ENCODE data around the gene HIRA. TPM values are rescaled to one million over a fixed set of nuclear protein-coding genes. Genes with fewer than 3 reads are reported as not detected.
"Not testable (repeated sequence)": the region's sequence is repeated elsewhere in the genome, so short reads cannot be mapped to it uniquely, and the experiment has no call there.

HIRA gene
- total RNA-seq, 1 donor from 2014 or later, result 13.7 TPM

GRCh38 chr22:19440411-19441195, 9.1 kb upstream of the HIRA start:
- DNase-seq (ENCODE audit: low spot score), result no peak

DNA sequence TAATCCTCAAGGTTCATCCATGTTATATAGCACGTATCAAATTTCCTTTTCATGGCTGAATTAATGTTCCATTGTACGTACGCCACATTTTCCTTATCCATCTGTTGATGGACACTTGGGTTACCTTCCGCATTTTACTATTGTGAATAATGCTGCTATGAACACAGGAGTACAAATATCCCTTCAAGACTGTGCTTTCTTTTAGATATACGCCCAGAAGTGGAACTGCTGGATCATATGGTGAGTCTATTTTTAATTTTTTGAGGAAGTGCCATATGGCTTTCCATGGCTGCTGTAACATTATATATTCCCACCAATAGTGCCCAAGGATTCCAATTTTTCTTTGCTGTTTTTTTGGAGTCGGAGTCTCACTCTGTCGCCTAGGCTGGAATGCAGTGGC, 6.8 kb upstream of the HIRA start:
- DNase-seq (ENCODE audit: low spot score), result no peak

DNA sequence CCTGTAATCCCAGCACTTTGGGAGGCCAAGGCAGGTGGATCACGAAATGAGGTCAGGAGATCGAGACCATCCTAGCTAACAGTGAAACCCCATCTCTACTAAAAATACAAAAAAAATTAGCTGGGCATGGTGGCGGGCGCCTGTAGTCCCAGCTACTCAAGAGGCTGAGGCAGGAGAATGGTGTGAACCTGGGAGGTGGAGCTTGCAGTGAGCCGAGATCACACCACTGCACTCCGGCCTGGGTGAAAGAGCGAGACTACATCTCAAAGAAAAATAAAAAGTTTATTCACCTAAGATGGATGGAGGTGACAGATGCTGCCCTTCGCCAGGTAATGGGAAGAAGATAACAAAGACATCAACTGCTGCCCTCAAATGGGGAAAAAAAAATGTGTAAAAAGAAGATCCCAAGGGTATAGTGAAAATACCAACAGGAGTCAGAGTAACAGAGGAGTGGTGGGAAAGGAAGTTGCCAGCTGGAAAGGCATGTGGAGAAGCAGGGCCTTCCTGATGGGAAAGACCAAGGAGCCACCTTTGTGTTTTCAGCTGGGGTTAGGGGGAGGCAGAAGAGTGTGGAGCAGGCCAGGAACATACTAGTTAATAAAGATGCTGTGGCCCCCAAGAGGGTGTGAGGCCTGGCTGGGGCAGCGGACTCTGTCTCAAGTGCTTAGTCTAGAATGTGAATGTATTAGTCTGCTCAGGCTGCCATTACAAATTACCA, 5.1 kb upstream of the HIRA start:
- not testable (repeated sequence) for DNase-seq (ENCODE audit: low spot score)

DNA sequence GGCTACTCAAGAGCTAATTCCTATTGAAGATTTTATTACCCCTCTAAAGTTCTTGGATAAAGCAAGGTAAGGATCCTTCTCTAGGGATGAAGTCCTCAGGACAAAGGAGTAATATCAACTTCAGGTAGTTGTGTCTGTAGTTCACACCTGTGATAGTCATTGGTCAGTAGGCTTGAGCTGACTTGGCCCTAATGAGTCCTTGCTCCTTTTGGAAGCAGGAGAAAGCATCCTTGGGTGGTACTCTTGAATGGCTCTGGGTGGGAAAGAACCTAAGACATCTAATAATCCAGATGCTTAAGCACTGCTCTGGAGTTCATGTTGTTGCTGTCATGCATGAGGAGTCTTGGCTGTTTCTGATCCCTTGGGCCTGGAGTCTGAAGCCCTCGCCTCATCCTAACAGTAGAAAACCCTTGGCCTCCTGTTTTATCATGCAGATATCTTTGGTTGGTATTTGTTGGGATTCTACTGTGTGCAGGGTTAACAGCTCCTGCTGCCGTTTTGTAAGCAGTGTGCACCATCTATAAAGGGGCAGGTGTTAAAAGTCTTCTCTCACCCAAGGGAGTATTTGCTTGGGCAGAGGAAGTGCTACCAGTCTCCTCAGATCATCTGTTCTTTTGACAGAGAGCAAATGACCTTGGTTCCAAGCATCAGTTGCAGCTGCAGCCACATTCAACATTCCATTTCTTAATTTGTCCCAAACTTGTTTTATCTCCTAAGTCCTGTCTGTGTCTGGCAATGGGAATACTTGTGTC, 3.5 kb upstream of the HIRA start:
- DNase-seq (ENCODE audit: low spot score), result no peak

DNA sequence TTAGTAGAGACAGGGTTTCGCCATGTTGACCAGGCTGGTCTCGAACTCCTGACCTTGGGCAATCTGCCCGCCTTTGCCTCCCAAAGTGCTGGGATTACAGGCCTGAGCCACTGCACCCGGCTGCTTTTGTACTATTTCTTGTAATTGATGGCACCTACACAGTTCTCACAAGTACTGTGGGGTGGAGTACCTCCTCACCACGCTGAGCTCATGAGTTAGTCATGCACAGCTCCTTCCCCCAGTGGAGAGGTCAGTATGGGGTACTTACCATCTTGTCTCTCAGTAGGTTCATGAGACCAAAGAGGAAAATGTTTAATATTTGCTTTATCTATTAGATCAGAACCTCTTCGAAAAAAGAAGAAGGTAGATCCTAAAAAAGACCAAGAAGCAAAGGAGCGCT, 2.9 kb upstream of the HIRA start:
- DNase-seq (ENCODE audit: low spot score), result no peak

DNA sequence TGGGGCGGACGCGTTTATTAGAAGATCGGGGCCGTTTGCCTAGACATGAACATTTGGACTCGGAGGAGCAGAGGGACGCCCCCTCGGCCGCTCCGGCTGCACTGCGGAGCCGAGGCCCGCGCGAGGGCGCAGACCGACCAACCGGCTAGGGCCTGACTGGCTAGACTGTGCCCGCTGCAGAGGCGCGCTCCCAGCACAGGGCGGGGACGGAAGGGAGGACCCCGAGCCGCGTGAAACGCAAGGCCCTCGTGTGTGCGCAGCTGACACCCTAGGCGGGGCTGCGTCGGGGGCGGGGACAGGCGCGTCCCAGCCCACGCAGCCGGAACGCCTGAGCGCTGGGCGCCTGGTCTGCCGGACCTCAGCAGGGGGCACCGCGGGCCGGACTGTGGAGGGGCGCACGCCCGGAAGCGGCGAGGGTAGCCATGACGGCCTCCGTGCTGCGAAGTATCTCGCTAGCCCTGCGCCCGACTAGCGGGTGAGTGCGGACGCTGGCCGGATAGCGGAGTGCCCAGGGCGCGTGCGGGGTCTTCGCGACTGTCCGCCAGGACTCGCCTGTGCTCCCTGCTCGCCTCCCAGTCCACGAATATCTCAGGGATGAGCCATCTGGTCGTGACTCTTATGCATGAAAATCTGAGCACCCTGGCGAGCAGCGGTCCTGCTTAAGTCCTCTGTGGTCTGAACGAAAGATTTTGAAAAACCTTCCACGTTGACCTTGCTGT, 759 bp upstream of the HIRA start, which contains the start of gene MRPL40:
TSS of gene MRPL40 (plus strand) at position 413 of the 719 bp plus-strand sequence. CDS start at position 423, 10 bp downstream.
- peak; percentile 97 for DNase-seq (ENCODE audit: low spot score)

DNA sequence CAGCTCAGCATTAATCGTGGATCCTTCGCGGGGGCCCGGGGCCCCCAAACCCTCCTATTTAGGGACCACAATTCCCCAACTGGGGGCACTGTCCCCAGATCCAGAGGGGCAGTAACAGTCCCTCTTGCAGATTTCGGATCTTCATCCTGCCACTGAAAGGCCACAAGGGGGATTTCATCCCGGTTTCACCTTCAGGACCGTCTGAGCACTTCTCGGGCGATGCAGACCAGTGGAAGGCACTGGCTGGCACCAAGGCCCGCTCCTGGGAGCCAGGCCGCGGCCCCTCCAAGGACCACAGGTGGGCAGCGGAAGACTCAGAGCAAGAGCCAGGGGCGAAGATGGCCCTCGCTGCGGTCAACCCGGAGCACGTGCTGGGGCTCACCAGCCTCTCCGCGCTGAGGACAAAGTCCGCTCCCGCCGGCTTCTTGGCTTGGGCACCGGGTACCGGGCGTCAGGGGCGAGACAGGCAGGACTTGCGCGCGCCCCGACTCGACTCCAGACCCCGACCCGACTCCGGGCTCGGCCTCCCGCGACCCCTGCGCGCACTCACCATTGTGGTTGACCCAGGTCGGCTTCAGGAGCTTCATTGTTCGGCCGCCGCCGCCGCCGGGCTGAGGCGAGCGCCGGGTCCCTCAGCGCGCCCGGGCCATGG, 517 bp downstream of the HIRA start:
- peak; percentile 18 for DNase-seq (ENCODE audit: low spot score)

DNA sequence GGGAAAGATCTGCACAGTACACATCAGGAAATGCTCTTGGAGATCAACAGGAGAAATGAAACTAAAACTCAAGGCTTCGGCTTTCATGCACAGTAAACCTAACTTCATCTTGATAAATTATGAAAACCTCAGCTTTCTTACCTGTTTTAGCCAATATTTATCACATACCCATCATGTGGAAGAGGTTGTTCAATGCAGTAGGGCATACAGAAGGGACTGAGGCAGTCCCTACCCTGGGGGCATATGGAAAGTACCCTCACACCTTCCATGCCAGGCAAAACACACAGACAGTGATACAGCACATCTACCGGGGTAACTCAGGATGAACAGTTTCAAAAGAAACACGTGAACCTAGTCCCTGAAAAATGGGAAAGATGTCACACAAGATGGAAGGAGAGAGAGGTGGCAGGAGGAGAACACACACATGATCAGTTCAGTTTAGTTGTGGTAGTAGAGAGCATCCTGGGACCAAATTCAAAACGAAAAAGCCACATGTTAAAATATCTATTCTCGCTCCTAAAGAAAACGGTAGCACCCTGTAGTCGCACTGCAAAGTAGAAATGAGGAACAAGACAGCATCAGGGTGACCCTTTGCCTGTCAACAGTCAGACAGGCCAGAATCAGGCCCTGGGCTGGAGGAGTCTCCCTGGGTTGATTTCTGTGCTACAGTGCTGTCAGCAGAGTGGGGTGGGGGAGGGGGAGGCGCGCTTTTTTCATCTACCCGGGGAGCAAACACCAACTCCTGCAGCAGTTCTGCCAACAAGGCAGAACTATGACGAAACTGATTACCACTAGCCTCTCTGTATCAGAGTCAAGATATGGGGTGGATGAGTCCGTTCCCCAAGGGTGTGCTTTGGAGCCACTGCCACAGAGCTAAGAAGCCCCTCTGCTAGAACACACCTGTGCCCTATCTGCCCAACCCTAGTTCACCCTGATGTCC, 1.3 kb downstream of the HIRA start:
- DNase-seq (ENCODE audit: low spot score), result peak; percentile 47

DNA sequence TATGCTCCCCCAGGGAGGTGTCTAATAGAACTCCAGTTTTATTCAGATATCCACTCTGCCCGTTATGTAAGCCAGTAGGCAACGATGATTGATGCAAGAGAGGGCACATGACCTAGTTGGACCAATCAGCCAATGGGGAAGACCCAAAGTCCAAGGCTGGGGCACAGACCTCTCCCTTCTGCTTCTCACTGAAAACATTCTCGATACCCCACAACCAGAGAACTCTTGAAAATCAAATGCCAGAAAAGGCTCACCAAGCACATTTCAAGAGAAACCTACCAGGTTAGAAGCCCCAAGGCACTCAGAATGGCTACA, 7.4 kb downstream of the HIRA start:
- no peak for DNase-seq (ENCODE audit: low spot score)

DNA sequence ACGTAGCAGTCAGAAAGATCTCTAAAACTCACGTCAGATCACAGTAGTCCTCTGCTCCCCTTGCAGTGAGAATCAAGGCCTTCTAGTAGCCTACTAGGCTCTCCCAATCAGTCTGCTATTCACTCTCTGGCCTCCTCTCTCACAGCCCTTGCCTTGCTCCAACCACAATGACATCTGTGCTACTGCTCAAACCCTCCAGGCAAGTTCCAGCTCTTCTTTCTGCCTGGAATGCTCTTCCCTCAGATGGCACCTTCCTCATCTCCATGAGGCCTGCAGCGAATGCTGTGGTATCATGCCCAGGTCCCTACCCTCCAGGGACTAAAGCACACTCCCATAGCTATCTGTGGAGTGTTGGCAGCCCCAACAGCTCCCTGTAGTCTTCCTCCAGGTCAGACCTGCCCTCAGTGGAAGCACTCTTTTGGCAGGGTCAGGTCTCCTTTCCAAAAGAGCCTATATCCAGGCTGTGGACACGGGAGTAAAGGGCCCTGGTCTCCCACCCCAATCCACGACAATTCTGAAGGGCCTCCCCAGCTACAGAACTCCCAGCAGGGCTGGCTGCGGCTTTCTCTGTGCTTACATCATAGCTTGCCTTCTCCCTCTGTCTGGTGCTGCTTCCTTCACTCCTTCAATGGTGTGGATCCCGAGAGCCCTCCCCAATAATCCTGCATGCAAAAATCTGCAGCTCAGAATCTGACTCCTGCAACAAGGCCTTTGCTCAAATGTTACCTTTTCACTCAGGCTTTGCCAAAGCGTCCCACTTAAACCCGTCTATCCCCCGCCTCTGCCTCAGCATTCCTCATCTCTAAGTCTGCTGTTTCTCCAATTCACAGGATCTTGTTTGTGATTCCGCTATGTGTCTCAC, 8.9 kb downstream of the HIRA start:
- DNase-seq (ENCODE audit: low spot score), result no peak

DNA sequence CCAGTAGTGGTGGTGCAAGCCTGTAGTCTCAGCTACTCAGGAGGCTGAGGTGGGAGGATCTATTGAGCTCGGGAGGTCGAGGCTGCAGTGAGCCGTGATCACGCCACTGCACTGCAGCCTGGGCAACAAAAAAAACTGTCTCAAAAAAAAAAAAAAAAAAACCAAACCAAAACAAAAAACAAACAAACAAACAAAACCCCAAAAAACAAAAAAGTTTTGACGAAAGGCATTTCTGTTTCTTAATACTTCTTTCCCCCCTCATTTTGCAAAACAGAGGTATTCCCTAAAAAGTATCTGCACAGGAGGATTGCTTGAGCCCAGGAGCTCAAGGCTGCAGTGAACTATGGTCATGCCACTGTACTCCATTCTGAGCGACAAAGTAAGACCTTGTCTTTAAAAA, 11.2 kb downstream of the HIRA start:
- no peak for DNase-seq (ENCODE audit: low spot score)

DNA sequence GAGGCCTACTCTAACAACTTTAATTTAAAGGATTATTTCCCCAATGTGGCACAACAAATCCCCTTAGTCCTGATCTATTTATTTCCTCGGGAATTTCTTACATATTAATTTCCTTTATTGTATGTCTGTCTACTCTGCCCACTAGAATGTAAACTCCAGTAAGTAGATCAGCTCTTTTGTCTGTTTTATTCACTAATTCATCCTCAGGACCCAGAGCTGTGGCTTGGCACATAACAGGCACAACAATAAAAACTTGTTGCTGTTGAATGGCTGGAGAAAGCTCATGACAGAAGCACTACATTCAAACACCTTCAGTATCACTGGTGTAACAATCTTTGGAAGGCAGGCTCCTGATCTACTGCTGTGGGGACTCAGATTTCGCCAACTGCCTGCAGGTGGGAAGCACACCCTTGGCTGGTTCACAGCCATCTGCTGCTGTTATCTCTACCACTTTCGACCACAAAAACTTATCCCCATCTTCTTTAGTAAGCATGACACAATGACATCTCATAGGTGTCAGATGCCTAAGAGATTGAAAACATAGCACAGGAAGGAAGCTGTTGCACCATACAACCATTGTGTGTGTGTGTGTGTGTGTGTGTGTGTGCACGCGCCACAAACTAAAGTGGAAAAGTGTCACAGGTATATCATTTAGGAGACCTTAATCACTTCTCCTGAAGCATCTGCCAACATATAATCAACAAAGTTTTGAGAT, 11.9 kb downstream of the HIRA start:
- DNase-seq (ENCODE audit: low spot score), result no peak

DNA sequence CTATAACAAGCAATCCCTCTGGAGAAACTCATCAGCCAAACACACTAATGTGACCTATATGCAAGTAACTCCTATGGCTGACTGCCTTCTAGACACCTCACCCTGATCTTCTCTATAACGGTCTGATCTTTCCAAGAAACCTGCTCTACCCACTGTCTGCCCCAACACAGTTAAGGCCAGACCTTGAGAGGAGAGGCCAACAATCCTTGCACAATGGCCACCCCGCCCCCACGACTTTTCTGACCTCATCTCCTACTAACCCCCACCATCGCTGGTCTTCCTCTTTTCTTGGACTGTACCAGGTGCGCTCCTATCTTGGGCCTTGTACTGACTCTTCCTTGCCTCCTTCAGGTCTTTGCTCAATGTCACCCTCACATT, 12.5 kb downstream of the HIRA start:
- no peak for DNase-seq (ENCODE audit: low spot score)

DNA sequence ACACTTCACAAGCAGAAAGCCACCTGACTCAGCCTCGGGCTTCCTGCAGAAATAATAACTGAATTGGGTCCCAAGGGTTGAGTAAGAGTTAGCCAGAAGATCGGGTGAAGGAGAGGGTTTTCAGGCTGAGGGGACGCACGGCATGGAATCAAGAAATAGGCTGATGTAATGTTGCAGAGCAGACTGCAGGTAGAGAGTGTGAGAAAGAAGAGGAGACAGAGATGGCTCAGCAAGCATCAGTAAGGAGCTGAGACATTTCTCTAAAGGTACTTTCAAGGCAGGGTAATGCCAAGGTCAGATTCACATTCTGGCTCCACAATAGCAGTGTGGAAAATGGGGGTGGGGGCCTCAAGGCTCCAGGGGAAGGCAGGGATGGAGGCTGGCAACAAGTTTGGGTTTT, 18.6 kb downstream of the HIRA start:
- DNase-seq (ENCODE audit: low spot score), result no peak

- DNase-seq (ENCODE audit: low spot score), result no peak
Observed at GRCh38 chr22:19412478-19412877, 19.1 kb downstream of the HIRA start.

GRCh38 chr22:19411690-19412045, 19.9 kb downstream of the HIRA start:
- DNase-seq (ENCODE audit: low spot score), result no peak

- DNase-seq (ENCODE audit: low spot score), result no peak
Observed at GRCh38 chr22:19410941-19411689, 20.4 kb downstream of the HIRA start.

Measured in umbilical cord (tissue), 2 donors.